IMR-90 (cell line): ENCODE data around the gene UCHL5. TPM values are rescaled to one million over a fixed set of nuclear protein-coding genes. Genes with fewer than 3 reads are reported as not detected.

Experiments used
- ATAC-seq: fragments of 200-7000 bp; cut with Tn5 transposase; 2 replicates; pipeline ENCODE4 v1.9.1; 2020; ENCODE audit warnings: low read depth, mild to moderate bottlenecking, moderate library complexity
- BruUV-seq: library from RNA; stranded (reverse); fragments of 400-500 nt; replicated peaks from 2 replicates; lab custom pipeline; 2021; lab: Mats Ljungman, UMichigan
- CTCF ChIA-PET: fragments of 300-600 bp; formaldehyde crosslinking; extraction: SDS; loops from one replicate; lab custom pipeline; 2021; ENCODE audit warnings: antibody characterized with exemption; lab: Yijun Ruan, JAX
- POLR2A ChIA-PET: fragments of 300-600 bp; sonication (Branson Sonifier 250); formaldehyde crosslinking; loops from one replicate; lab custom pipeline; 2022; ENCODE audit warnings: antibody characterized with exemption; ENCODE audit not compliant: unreplicated experiment; lab: Charles Lee
- DNase-seq: peaks from one replicate; pipeline ENCODE4 v3.0.0; 2013
- H2AFZ ChIP-seq: replicated peaks from 2 replicates; pipeline ENCODE3; 2013; ENCODE audit warnings: low read length, mild to moderate bottlenecking; ENCODE audit not compliant: poor library complexity
- H2AK5ac ChIP-seq: 2 replicates; pipeline ENCODE4 v1.6.1; 2013; ENCODE audit warnings: low read depth, low read length, inconsistent platforms
- H2AK9ac ChIP-seq: replicated peaks from 2 replicates; pipeline ENCODE3; 2013; ENCODE audit warnings: mild to moderate bottlenecking, low read depth, low read length, moderate library complexity; ENCODE audit not compliant: poor library complexity
- H2BK120ac ChIP-seq: 2 replicates; pipeline ENCODE4 v1.6.1; 2013; ENCODE audit warnings: low read depth, low read length, inconsistent platforms
- H2BK15ac ChIP-seq: 3 replicates; pipeline ENCODE4 v1.6.1; 2013; ENCODE audit warnings: low read depth, low read length, inconsistent platforms
- H2BK20ac ChIP-seq: 2 replicates; pipeline ENCODE4 v1.6.1; 2013; ENCODE audit warnings: low read depth, mild to moderate bottlenecking, inconsistent platforms, low read length, moderate library complexity
- H2BK5ac ChIP-seq: 2 replicates; pipeline ENCODE4 v1.6.1; 2013; ENCODE audit warnings: mild to moderate bottlenecking, low read depth, low read length, inconsistent platforms; ENCODE audit not compliant: poor library complexity, severe bottlenecking
- H3K14ac ChIP-seq: replicated peaks from 2 replicates; pipeline ENCODE4 v1.6.1; 2013; ENCODE audit warnings: low read depth, low read length, inconsistent platforms
- H3K18ac ChIP-seq: 2 replicates; pipeline ENCODE4 v1.6.1; 2013; ENCODE audit warnings: low read depth, low read length, control low read depth
- H3K23ac ChIP-seq: 2 replicates; pipeline ENCODE4 v1.6.1; 2013; ENCODE audit warnings: low read depth, low read length, inconsistent platforms
- H3K27ac ChIP-seq: 2 replicates; pipeline ENCODE4 v1.5.1; 2013; ENCODE audit warnings: mild to moderate bottlenecking, control low read depth, low read length; ENCODE audit not compliant: insufficient read depth
- H3K27me3 ChIP-seq: 2 replicates; pipeline ENCODE4 v1.6.1; 2013; ENCODE audit warnings: low read length; ENCODE audit not compliant: control insufficient read depth, insufficient read depth
- H3K36me3 ChIP-seq: 2 replicates; pipeline ENCODE4 v1.6.1; 2013; ENCODE audit warnings: low read length, mixed read lengths; ENCODE audit not compliant: control insufficient read depth, insufficient read depth
- H3K4ac ChIP-seq: 2 replicates; pipeline ENCODE4 v1.6.1; 2013; ENCODE audit warnings: low read depth, low read length, inconsistent platforms
- H3K4me1 ChIP-seq: 2 replicates; pipeline ENCODE4 v1.6.1; 2013; ENCODE audit warnings: low read length, mixed read lengths; ENCODE audit not compliant: control insufficient read depth, insufficient read depth
- H3K4me2 ChIP-seq: 2 replicates; pipeline ENCODE4 v1.6.1; 2013; ENCODE audit warnings: low read depth, mild to moderate bottlenecking, control low read depth, low read length, moderate library complexity
- H3K4me3 ChIP-seq: 2 replicates; pipeline ENCODE4 v1.5.1; 2013; ENCODE audit warnings: low read depth, mild to moderate bottlenecking, control low read depth, low read length, moderate library complexity; ENCODE audit not compliant: insufficient read depth
- H3K56ac ChIP-seq: 2 replicates; pipeline ENCODE4 v1.6.1; 2013; ENCODE audit warnings: low read length, inconsistent platforms; ENCODE audit not compliant: insufficient read depth; ENCODE audit errors: extremely low read depth
- H3K79me1 ChIP-seq, 2 experiments: 2 replicates each; pipeline ENCODE4 v1.6.1; 2013; ENCODE audit warnings: low read length in 2 of 2, inconsistent platforms in 1 of 2, low read depth in 1 of 2
- H3K9ac ChIP-seq: 2 replicates; pipeline ENCODE4 v1.6.1; 2013; ENCODE audit warnings: low read depth, low read length, control low read depth
- H3K9me1 ChIP-seq: 2 replicates; pipeline ENCODE4 v1.6.1; 2013; ENCODE audit warnings: low read length, inconsistent platforms; ENCODE audit not compliant: insufficient read depth
- H3K9me3 ChIP-seq: 2 replicates; pipeline ENCODE4 v1.6.1; 2013; ENCODE audit warnings: low read length; ENCODE audit not compliant: control insufficient read depth, insufficient read depth
- H4K20me1 ChIP-seq: 2 replicates; pipeline ENCODE4 v1.6.1; 2013; ENCODE audit warnings: low read length, inconsistent platforms; ENCODE audit not compliant: insufficient read depth
- H4K5ac ChIP-seq: 2 replicates; pipeline ENCODE4 v1.6.1; 2013; ENCODE audit warnings: mild to moderate bottlenecking, low read depth, low read length, control low read depth
- H4K8ac ChIP-seq, 2 experiments: 2 replicates each; pipeline ENCODE4 v1.6.1; 2013; ENCODE audit warnings: low read depth in 2 of 2, low read length in 2 of 2, control low read depth in 1 of 2, inconsistent platforms in 1 of 2
- H4K91ac ChIP-seq: 2 replicates; pipeline ENCODE4 v1.6.1; 2013; ENCODE audit warnings: low read depth, low read length, inconsistent platforms; ENCODE audit not compliant: insufficient read depth
- BHLHE40 ChIP-seq: fragments of 150-350 bp; IDR thresholded peaks from 2 replicates; pipeline ENCODE4 v1.6.1; 2016; ENCODE audit warnings: mild to moderate bottlenecking, low read depth, low read length
- CEBPB ChIP-seq: IDR thresholded peaks from 2 replicates; pipeline ENCODE4 v1.6.1; 2012; ENCODE audit warnings: low read depth, low read length, improper control_type of control experiment
- CHD1 ChIP-seq: IDR thresholded peaks from 2 replicates; pipeline ENCODE4 v1.6.1; 2012; ENCODE audit warnings: low read depth, low read length, improper control_type of control experiment
- CTCF ChIP-seq: conservative IDR thresholded peaks from 2 replicates; pipeline ENCODE4 v1.5.1; 2012; ENCODE audit warnings: mild to moderate bottlenecking, low read depth, low read length, improper control_type of control experiment
- FOS ChIP-seq: fragments of 150-350 bp; IDR thresholded peaks from 2 replicates; pipeline ENCODE4 v1.6.1; 2016; ENCODE audit warnings: low read depth, low read length
- MAFK ChIP-seq: IDR thresholded peaks from 2 replicates; pipeline ENCODE4 v1.6.1; 2012; ENCODE audit warnings: low read depth, low read length, improper control_type of control experiment
- MAZ ChIP-seq: IDR thresholded peaks from 2 replicates; pipeline ENCODE4 v1.6.1; 2012; ENCODE audit warnings: low read depth, mild to moderate bottlenecking, low read length, improper control_type of control experiment, moderate library complexity, borderline replicate concordance
- MXI1 ChIP-seq: IDR thresholded peaks from 2 replicates; pipeline ENCODE4 v1.6.1; 2012; ENCODE audit warnings: low read depth, mild to moderate bottlenecking, low read length, moderate library complexity, borderline replicate concordance
- NFE2L2 ChIP-seq: fragments of 150-350 bp; IDR thresholded peaks from 2 replicates; pipeline ENCODE4 v1.6.1; 2016; ENCODE audit warnings: low read depth, mild to moderate bottlenecking, low read length
- POLR2A ChIP-seq: IDR thresholded peaks from 2 replicates; pipeline ENCODE4 v1.6.1; 2012; ENCODE audit warnings: mild to moderate bottlenecking, low read depth, low read length
- RAD21 ChIP-seq: IDR thresholded peaks from 2 replicates; pipeline ENCODE4 v1.6.1; 2012; ENCODE audit warnings: low read length, improper control_type of control experiment
- RFX5 ChIP-seq: IDR thresholded peaks from 2 replicates; pipeline ENCODE4 v1.8.0; 2012; ENCODE audit warnings: low read depth, mild to moderate bottlenecking, low read length, moderate library complexity
- USF2 ChIP-seq: fragments of 150-350 bp; IDR thresholded peaks from 2 replicates; pipeline ENCODE4 v1.6.1; 2017; ENCODE audit warnings: mild to moderate bottlenecking, antibody characterized with exemption, low read length, low read depth
- WGBS, 2 experiments: methylation state at CpG; one replicate each; pipeline versions ENCODE4 v1.1.5 to v1.1.7; 2013; ENCODE audit warnings: missing lambda C conversion rate in 2 of 2; ENCODE audit not compliant: insufficient read length in 1 of 2; ENCODE audit errors: extremely low coverage in 2 of 2; 5-methylcytosine and 5-hydroxymethylcytosine counted together
- dilution Hi-C: fragments of 300-500 bp; cut with HindIII; formaldehyde crosslinking; loops from one replicate; pipeline ENCODE4 v1.14.3; 2018; ENCODE audit warnings: low sequenced_read_pairs; ENCODE audit not compliant: unreplicated experiment
- in situ Hi-C: fragments of 300-500 bp; cut with MboI; formaldehyde crosslinking; loops from 3 replicates; pipeline ENCODE4 v1.14.3; 2019; ENCODE audit warnings: low sequenced_read_pairs, inconsistent platforms, mixed read lengths
- intact Hi-C: fragments of 100-400 bp; cut with micrococcal nuclease; formaldehyde crosslinking; loops from 2 replicates; pipeline ENCODE4 v1.10.0; 2022
- polyA plus RNA-seq, 3 experiments: library from polyadenylated mRNA; depleted of rRNA; stranded (reverse); fragments of >200 nt; gene quantifications; 2 replicates each; pipeline ENCODE4 v1.2.3, GENCODE V29; 2012; ENCODE audit warnings: low replicate concordance in 1 of 3
- total RNA-seq: library from RNA; depleted of rRNA; stranded (reverse); fragments of >200 nt; gene quantifications from 2 replicates; pipeline ENCODE4 v1.2.3, GENCODE V29; 2012

The UCHL5 gene
- total and polyA plus RNA-seq, 2 of the 4 experiments (the other 2 are of a cell fraction) = 12.9 to 18.4 TPM

- no peak overlapping the region for H3K56ac ChIP-seq
- no peak overlapping the region for H3K27ac ChIP-seq
- CTCF ChIA-PET = no interaction called here
- peak overlapping the region; percentile 38; the same call in 1 of the 2 replicates for H2BK20ac ChIP-seq
- peaks cover 4% of the 10 kb centered on the region; the same call in 1 of the 2 replicates for H3K36me3 ChIP-seq
- no peak overlapping the region for H2BK5ac ChIP-seq
- no peak overlapping the region for H3K18ac ChIP-seq
- TF ChIP-seq NFE2L2 = no peak
- no peak for TF ChIP-seq MAZ
- no peak for TF ChIP-seq CHD1
- no peak for TF ChIP-seq FOS
- TF ChIP-seq MAFK = no peak
- TF ChIP-seq POLR2A = no peak
- TF ChIP-seq RFX5 = no peak
- TF ChIP-seq RAD21 = no peak
- no peak for TF ChIP-seq CTCF
- no peak for TF ChIP-seq MXI1
- TF ChIP-seq USF2 = no peak
- no peak for TF ChIP-seq CEBPB
- TF ChIP-seq BHLHE40 = no peak
- H3K79me1 ChIP-seq = no peaks in the 10 kb centered on the region
- intact Hi-C loops (no loop called here), dilution Hi-C loops (no loop called here), in situ Hi-C loops (no loop called here)
- no peak overlapping the region for H4K5ac ChIP-seq
- no peak overlapping the region; the same call in 1 of the 2 replicates for H4K91ac ChIP-seq
- POLR2A ChIA-PET = no interaction called here
- no peaks in the 10 kb centered on the region for H3K4me1 ChIP-seq
- H3K27me3 ChIP-seq = no peaks in the 10 kb centered on the region
- H4K8ac ChIP-seq = no peak overlapping the region
- H3K23ac ChIP-seq = no peak overlapping the region
- H2AK9ac ChIP-seq = no peak overlapping the region
- no peak overlapping the region for H3K4ac ChIP-seq
- BruUV-seq = no TSS peak
- H2AK5ac ChIP-seq = no peak overlapping the region
- no peak overlapping the region for H3K4me3 ChIP-seq
- no peak overlapping the region for H2BK15ac ChIP-seq
- H2AFZ ChIP-seq = no peak overlapping the region
- no peak overlapping the region for H3K9ac ChIP-seq
- H3K9me3 ChIP-seq = peaks cover 6% of the 10 kb centered on the region
- ATAC-seq (no peak), DNase-seq (no peak)
- H4K20me1 ChIP-seq = no peaks in the 10 kb centered on the region
- H2BK120ac ChIP-seq = no peak overlapping the region
- H3K9me1 ChIP-seq = no peaks in the 10 kb centered on the region
- H3K14ac ChIP-seq = no peak overlapping the region
- WGBS, 2 experiments = no CpG with 5 or more reads among the region's 7 CpGs
- no peak overlapping the region for H3K4me2 ChIP-seq
Measured at GRCh38 chr1:192994141-192994540, 65.0 kb downstream of the UCHL5 start.
